ENCODE data around the gene HCN1. TPM values are rescaled to one million over a fixed set of nuclear protein-coding genes. Genes with fewer than 3 reads are reported as not detected.

Gene HCN1
- total and polyA plus RNA-seq, 2 of the 13 experiments (the other 11 are each of a cell fraction or from before 2014, with no cell fraction given): not detected

DNA sequence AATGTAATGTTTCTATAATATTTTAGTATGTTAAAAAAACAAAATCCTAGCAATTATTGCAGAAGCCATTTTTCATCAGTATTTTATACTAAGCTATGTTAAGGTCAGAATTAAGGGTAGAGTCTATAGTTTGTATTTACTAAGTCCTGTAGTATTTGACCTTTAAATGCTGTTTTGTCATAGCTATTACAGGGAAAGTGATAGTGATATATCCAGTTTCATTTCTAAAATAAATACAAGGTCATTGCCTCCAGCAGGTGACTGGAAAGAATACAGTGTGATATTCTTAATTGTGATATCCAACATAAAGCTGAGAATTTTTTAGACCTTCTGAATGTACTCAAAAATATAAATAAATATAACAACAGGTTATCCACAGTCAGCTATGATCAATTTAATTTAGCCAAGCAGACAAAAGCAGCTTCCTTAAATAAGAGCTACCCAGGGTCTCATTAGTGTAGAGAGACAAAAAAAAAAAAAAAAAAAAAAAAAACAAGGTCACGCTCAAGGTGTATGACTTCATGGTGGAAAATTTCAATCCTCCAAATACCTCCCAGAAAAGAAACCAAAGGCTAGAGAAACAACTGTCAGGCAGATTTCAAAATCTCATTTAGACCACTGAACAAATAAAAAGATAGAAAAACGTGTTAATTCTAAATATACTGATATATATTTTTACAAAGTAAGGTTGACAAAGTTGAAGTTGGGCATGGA, 278.7 kb downstream of the HCN1 start (continued):
- TF ChIP-seq ZBTB37 (CRISPR knock-in tag; IDR thresholded peaks at IDR 0.05) (no peak), ZNF44 (CRISPR knock-in tag; IDR thresholded peaks at IDR 0.05) (no peak), DMAP1 (CRISPR knock-in tag; IDR thresholded peaks at IDR 0.05) (no peak), KDM1A (CRISPR knock-in tag; IDR thresholded peaks at IDR 0.05) (no peak), CENPT (CRISPR knock-in tag; IDR thresholded peaks at IDR 0.05; ENCODE audit: low read depth) (no peak)

DNA sequence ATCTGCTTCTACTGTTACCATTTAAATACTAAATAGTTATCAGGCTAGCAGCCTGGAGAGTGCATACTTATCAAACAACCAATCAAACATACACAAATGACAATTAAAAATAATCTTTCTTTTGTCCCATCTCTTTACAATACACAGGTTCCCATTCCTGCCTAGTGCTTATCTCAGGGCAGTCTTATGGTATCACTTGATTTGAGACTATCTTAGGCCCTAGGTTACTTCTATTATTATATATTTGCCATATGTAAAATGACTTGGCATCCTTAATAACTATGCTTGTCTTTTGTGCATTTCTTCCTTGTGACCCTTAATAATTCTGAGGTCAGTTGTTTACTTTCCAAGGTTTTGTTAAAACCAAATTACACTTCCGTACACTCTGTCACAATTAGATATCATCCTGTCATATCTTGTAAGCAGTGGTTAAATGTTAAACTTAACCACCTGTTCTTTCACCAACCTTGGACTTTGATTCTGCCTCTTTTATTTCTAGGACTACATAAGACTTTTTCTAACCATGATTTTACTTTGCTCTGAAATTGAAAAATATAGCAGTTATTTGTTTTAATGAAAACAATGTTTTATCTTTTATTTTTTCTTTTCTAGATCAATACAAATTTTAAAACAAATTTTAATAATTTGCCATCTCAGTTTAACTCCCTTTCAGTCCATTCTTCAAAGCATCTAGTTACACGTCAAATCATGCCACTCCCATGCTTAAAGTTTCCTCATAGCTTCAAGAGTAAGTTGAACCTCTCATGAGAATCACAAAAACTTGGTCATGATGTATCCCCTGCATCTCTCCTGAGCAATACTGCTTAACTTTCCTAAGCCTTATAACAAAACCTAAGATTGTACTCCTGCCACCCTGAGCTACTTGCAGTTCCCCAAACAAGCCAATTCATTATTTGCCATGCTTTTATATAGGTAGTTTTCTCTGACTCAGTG, 281.3 kb downstream of the HCN1 start:
- Histone ChIP-seq H3K9ac (ENCODE audit: insufficient read depth, low read depth, low read length) (no peak overlapping the region), H3K4me2 (ENCODE audit: low read depth, low read length) (no peak overlapping the region), H2AFZ (ENCODE audit: low read length) (no peak overlapping the region), H3K36me3 (replicated peaks in 1 of 2; ENCODE audit: control insufficient read depth in 1 of 2, insufficient read depth in 2 of 2, low read length in 2 of 2) (no peaks in the 10 kb centered on the region), H3K4me1 (ENCODE audit: insufficient read depth, low read length) (no peaks in the 10 kb centered on the region), H3K27me3 (ENCODE audit: control insufficient read depth in 1 of 2, insufficient read depth in 2 of 2, low read length in 2 of 2) (no peaks in the 10 kb centered on the region), H3K27ac (ENCODE audit: extremely low read length, insufficient read depth, low read length) (no peak overlapping the region), H3K4me3 (replicated peaks in 1 of 3; ENCODE audit: insufficient read depth in 1 of 3, low read depth in 2 of 3, low read length in 3 of 3) (no peak overlapping the region), H3K79me2 (ENCODE audit: insufficient read depth, low read length) (no peaks in the 10 kb centered on the region), H4K20me1 (ENCODE audit: insufficient read depth, low read length) (no peaks in the 10 kb centered on the region), H3K9me3 (ENCODE audit: low read length) (peaks cover 18% of the 10 kb centered on the region; the same call in 1 of the 2 replicates)
- ChIA-PET POLR2A (no interaction called here), CTCF (ENCODE audit: low intra/inter-chr PET ratio, low total read pairs) (no interaction called here)
- no peak for FAIRE-seq
- in situ Hi-C loops (cut with HindIII; ENCODE audit: extremely low pct_ligation_motif_present, low pct_unique_long_range_greater_than_20kb) (no loop called here), intact Hi-C loops (cut with micrococcal nuclease; ENCODE audit: unreplicated experiment) (no loop called here)
- DNase-seq (ENCODE audit: low spot score): no peak
- TF ChIP-seq SNRNP70 (IDR thresholded peaks at IDR 0.05; ENCODE audit: low read depth, low read length) (no peak), ZNF337 (CRISPR knock-in tag; IDR thresholded peaks at IDR 0.05; ENCODE audit: borderline replicate concordance, low read depth) (no peak), PCBP2 (optimal IDR thresholded peaks at IDR 0.05; ENCODE audit: low read depth, low read length, poor library complexity, severe bottlenecking) (no peak)
- ATAC-seq: no peak
- no TSS peak for BruUV-seq (replicated peaks)
- WGBS (ENCODE audit: low lambda C conversion rate): 12% methylated on average over 2 of the region's 2 CpGs

All from HepG2 (cell line).